ENCODE measurements around the gene CDK5RAP3.

GRCh38 chr17:48030531-48030930, 59.6 kb downstream of the CDK5RAP3 start:
- TF ChIP-seq POLR2AphosphoS5 (IDR thresholded peaks at IDR 0.05; ENCODE audit: borderline replicate concordance, low read depth, low read length) (no peak), EZH2 (IDR thresholded peaks at IDR 0.05) (no peak), FOXP2 (optimal IDR thresholded peaks at IDR 0.05; ENCODE audit: control extremely low read depth, extremely low read length, insufficient read depth) (no peak)

Data from SK-N-MC (cell line).